GM19397 (cell line): ENCODE measurements around the gene NKPD1.

Experiments
- ATAC-seq: cut with Tn5 transposase; IDR thresholded peaks from one replicate; pipeline ENCODE4 v1.9.1; 2021; ENCODE audit warnings: mild to moderate bottlenecking, moderate library complexity; ENCODE audit not compliant: unreplicated experiment

NKPD1 gene

GRCh38 chr19:45160870-45161737 lies at the start of gene NKPD1:
NKPD1 (minus strand) TSS chr19:45160982; CDS start chr19:45160150, 832 bp downstream.
- ATAC-seq, result no peak

DNA sequence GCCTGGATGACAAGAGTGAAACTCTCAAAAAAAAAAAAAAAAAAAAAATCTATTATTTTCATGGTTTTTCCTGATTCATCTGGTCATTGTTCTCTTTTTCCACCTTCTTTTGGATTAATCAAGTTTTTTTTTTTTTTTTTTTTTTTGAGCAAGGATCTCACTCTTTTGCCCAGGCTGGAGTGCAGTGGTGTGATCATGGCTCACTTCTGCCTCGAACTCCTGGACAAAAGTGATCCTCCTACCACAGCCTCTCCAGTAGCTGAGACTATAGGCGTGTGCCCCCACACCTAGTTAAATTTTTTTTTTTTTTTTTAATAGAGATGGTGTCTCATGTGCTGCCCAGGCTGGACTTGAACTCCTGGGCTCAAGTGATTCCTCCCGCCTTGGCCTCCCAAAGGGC lies 45.5 kb upstream of the NKPD1 start:
- no peak for ATAC-seq

DNA sequence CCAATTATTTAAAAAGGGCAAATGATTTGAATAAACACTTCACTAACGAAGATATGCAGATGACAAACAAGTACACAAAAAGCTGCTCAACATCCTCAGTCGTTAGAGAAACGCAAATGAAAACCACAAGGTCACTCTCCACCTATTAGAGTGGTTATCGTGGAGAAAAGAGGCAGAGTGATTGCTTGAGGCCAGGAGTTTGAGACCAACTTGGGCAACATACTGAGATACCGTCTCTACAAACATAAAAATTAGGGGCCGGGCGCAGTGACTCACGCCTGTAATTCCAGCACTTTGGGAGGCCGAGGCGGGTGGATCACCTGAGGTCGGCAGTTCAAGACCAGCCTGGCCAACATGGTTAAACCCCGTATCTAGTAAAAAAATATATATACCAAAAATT lies 45.0 kb upstream of the NKPD1 start:
- ATAC-seq, result no peak

- no peak for ATAC-seq
Measured at GRCh38 chr19:45202637-45203036, 41.9 kb upstream of the NKPD1 start.

DNA sequence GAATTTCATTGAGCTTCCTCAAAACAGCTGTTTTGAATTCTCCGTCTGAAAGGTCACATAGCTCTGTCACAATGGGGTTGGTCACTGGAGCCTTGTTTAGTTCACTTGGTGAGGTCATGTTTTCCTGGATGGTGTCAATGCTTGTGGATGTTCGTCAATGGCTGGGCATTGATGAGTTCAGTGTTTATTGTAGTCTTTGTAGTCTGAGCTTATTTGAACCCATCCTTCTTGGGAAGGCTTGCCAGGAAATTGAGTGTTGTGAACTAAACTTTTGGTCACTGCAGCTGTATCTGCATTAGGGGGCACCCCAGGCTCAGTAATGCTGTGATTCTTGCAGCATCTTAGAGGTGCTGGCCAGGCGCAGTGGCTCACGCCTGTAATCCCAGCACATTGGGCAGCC lies 39.8 kb upstream of the NKPD1 start:
- no peak for ATAC-seq

- no peak for ATAC-seq
Measured at GRCh38 chr19:45195764-45196163, 35.0 kb upstream of the NKPD1 start.

DNA sequence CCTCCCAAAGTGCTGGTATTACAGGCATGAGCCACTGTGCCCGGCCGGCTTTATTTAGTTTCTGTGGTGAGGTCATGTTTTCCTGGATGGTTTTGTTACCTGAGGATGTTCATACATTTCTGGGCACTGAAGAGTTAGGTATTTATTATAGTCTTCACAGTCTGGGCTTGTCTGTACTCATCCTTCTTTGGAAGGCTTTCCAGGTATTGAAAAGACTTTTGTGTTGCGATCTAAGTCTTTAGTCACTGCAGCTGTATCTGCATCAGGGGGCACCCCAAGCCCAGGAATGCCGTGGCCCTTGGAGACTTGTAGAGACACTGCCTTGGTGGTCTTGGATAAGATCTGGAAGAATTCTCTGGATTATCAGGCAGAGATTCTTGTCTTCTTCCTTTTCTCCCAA lies 30.6 kb upstream of the NKPD1 start:
- no peak for ATAC-seq

DNA sequence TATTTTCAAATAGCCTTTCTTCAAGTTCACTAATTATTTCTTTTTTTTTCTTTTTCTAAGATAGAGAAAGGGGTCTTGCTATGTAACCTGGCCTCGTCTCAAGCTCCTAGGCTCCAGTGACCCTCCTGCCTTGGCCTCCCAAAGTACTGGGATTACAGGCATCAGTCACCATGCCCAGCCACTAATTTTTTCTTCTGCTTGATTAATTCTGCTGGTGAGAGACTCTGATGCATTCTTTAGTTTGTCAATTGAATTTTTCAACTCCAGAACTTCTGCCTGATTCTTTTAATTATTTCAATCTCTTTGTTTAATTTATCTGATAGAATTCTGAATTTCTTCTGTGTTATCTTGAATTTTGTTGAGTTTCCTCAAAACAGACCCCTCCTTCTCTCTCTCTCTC lies 29.2 kb upstream of the NKPD1 start:
- no peak for ATAC-seq

- no peak for ATAC-seq
Measured at GRCh38 chr19:45187421-45188100, 26.8 kb upstream of the NKPD1 start.

- no peak for ATAC-seq
Measured at GRCh38 chr19:45186509-45187334, 25.9 kb upstream of the NKPD1 start.

GRCh38 chr19:45184115-45184514 lies 23.3 kb upstream of the NKPD1 start:
- ATAC-seq, result no peak

DNA sequence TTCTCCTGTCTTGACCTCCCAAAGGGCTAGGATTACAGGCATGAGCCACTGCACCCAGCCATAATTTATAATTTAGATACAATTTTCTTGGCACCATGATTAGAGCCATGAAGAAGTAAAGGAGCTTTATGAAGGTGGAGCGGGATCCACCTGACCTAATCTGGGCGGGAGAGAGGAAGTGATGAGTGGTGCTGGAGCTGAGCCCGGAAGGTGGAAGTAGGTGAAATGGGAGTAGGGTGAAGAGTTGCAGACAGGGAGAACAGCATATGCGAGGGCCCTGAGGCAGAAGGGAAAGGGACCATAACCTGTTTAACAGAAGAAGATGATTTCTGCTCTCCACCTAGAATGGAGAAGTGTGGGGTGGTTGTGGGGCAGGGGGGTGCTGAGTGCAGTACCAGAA lies 22.0 kb upstream of the NKPD1 start:
- no peak for ATAC-seq

- no peak for ATAC-seq
Measured at GRCh38 chr19:45180936-45181335, 20.2 kb upstream of the NKPD1 start.

DNA sequence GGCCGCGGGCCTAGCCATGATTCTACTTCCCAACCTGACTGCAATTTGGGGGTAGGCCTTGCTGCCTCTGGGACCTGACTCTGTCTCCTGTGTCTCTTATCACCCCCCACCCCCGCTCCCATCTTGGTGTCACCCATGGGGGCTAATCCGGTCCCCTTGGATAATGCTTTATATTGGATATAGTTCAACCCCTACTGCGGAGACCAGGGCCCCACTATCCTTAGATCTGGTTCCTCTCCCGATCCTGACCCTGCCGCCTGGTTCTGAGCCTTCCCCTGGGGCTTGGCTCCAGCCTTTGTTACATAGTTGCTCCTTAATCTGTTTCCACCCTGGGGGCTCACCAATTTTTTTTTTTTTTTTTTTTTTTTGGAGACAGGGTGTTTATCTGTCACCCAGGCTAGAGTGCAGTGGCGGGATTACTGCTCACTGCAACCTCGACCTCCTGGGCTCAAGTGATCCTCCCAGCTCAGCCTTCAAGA lies 19.1 kb upstream of the NKPD1 start:
- ATAC-seq, result no peak

- ATAC-seq, result no peak
Measured at GRCh38 chr19:45179072-45179891, 18.5 kb upstream of the NKPD1 start.

DNA sequence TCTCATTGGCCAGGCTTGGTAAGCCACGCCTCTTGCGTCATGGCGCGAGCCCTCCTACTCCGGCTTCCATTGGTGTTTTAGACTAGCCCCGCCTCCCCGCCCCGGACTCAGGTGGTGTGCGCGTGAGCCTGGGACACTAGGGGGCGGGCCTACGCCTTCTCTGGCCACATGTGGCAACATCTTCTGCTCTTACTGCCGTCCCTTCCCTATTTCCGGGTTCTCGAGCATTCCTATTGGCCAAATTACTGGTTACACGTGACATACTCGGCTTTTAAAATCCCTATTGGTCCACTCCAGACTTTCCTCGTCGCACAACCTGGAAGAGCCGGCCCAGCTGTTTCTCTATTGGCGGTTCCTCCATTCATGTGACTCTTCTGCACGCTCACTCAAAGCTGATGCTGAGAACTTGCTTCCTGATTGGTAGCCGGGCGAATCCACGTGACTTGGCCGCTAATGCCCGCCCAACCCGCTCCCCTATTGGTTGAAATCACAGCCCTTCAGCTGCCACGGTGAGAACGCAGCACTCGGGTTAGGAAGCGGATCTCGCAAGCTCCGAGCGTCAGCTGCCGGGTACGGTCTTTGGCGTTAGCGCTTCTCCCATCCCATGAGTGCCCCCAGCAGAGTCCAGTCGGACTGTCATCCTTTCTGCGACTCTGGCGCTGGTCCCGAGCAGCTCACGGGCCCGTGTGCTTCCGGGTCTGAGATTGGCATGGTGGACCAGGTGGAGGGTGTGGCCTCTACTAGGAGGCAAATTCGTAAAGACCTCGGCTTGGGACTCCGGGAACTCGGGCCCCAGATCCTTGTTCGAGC lies 17.7 kb upstream of the NKPD1 start, which contains the start of gene BLOC1S3:
TSS of gene BLOC1S3 (plus strand) at position 523 of the 810 bp plus-strand sequence. CDS start 513 bp downstream, outside the sequence.
- ATAC-seq, result peak; percentile 78

GRCh38 chr19:45177817-45178261 lies 17.1 kb upstream of the NKPD1 start, which contains the start of gene TRAPPC6A:
TRAPPC6A (minus strand) TSS chr19:45178237; CDS start chr19:45178218, 19 bp downstream.
- ATAC-seq, result peak; percentile 5

DNA sequence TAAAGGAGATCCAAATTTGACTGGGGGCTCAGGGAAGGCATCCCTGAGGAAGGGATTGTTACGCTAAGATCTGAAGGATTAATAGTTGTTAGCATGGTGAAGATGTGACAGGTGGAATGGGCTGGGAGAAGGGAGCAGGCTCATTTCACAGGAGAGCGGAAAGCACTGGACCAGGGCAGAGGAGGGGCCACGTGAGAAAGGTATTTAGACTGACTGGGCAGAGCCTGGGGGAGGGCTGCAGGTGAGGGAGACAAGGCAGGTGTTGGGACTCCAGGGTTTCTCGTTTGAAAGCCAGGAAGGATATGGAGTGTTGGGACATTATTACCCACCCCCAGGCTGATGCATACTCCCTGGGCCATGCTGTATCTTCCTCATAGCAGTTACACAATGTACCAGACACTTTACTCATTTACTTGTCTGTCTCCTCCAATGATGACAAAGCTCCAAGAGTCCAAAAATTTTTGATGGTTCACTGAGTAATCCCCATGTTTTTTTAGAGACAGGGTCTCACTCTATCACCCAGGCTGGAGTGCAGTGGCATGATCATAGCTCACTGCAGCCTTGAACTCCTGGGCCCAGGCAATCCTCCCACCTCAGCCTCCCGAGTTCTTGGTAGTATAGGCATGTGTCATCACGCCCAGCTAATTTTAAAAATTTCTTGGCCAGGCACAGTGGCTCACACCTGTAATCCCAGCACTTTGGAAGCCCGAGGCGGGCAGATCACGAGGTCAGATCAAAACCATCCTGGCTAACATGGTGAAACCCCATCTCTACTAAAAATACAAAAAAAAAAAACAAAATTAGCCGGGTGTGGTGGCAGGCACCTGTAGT lies 14.9 kb upstream of the NKPD1 start:
- no peak for ATAC-seq
